GDM1 (cell line): ENCODE data around the gene MSANTD4.
"Not testable (repeated sequence)": the region's sequence is repeated elsewhere in the genome, so short reads cannot be mapped to it uniquely, and the experiment has no call there.

ENCODE experiments used
- DNase-seq: peaks from one replicate; lab custom pipeline; 2025; lab: John Stamatoyannopoulos, UW

MSANTD4 gene

GRCh38 chr11:106012744-106013143 lies 9.3 kb downstream of the MSANTD4 start:
- DNase-seq, result no peak

GRCh38 chr11:106011481-106011880 lies 10.6 kb downstream of the MSANTD4 start:
- no peak for DNase-seq

- DNase-seq, result not testable (repeated sequence)
These were observed 18.9 kb downstream of the MSANTD4 start for GRCh38 chr11:106003094-106003493.

GRCh38 chr11:106001304-106002012 lies 20.6 kb downstream of the MSANTD4 start:
- no peak for DNase-seq

GRCh38 chr11:105991888-105992287 lies 30.2 kb downstream of the MSANTD4 start:
- no peak for DNase-seq

GRCh38 chr11:105989124-105989523 lies 32.9 kb downstream of the MSANTD4 start:
- no peak for DNase-seq

- DNase-seq, result no peak
These were observed 33.8 kb downstream of the MSANTD4 start for GRCh38 chr11:105988197-105988596.

- DNase-seq, result no peak
These were observed 35.5 kb downstream of the MSANTD4 start for GRCh38 chr11:105986554-105986953.

GRCh38 chr11:105979997-105980703 lies 41.9 kb downstream of the MSANTD4 start:
- no peak for DNase-seq

- DNase-seq, result no peak
These were observed 46.9 kb downstream of the MSANTD4 start for GRCh38 chr11:105975128-105975527.

- DNase-seq, result no peak
These were observed 52.3 kb downstream of the MSANTD4 start for GRCh38 chr11:105969756-105970155.

- DNase-seq, result no peak
These were observed 53.9 kb downstream of the MSANTD4 start for GRCh38 chr11:105968021-105968697.

- no peak for DNase-seq
These were observed 61.5 kb downstream of the MSANTD4 start for GRCh38 chr11:105960252-105961245.
